GM23338 (cell line): ENCODE data around the gene GHRL. TPM values are rescaled to one million over a fixed set of nuclear protein-coding genes. Genes with fewer than 3 reads are reported as not detected.

ENCODE experiments used
- ATAC-seq: fragments of 200-7000 bp; cut with Tn5 transposase; 3 replicates; pipeline ENCODE4 v1.9.1; 2020
- DNase-seq: peaks from one replicate; pipeline ENCODE4 v3.0.0-alpha.2; 2015; ENCODE audit warnings: low spot score
- H2AFZ ChIP-seq: fragments of 200-600 bp; sonication (generic); 2 replicates; pipeline ENCODE4 v1.8.0; 2016; ENCODE audit warnings: antibody characterized with exemption, mild to moderate bottlenecking, moderate library complexity
- H3F3A ChIP-seq: fragments of 200-600 bp; sonication (generic); replicated peaks from 2 replicates; pipeline ENCODE4 v1.8.0; 2017; ENCODE audit warnings: antibody characterized with exemption, mixed run types, low read depth
- H3K27ac ChIP-seq: fragments of 200-600 bp; sonication (generic); 2 replicates; pipeline ENCODE4 v1.6.1; 2016; ENCODE audit warnings: low read depth
- H3K27me3 ChIP-seq: fragments of 200-600 bp; sonication (generic); 2 replicates; pipeline ENCODE4 v1.8.0; 2016; ENCODE audit warnings: mild to moderate bottlenecking, mixed run types, moderate library complexity; ENCODE audit not compliant: insufficient read depth
- H3K36me3 ChIP-seq: fragments of 200-600 bp; sonication (generic); 2 replicates; pipeline ENCODE4 v1.8.0; 2016; ENCODE audit warnings: mild to moderate bottlenecking; ENCODE audit not compliant: insufficient read depth
- H3K4me1 ChIP-seq: fragments of 200-600 bp; sonication (generic); 2 replicates; pipeline ENCODE4 v1.8.0; 2016; ENCODE audit warnings: mild to moderate bottlenecking, moderate library complexity; ENCODE audit not compliant: insufficient read depth
- H3K4me2 ChIP-seq: fragments of 200-600 bp; sonication (generic); 2 replicates; pipeline ENCODE4 v1.7.1; 2017; ENCODE audit warnings: mixed run types
- H3K4me3 ChIP-seq: fragments of 200-600 bp; sonication (generic); 2 replicates; pipeline ENCODE4 v1.6.1; 2016; ENCODE audit warnings: mixed run types
- H3K79me2 ChIP-seq: fragments of 200-600 bp; sonication (generic); replicated peaks from 2 replicates; pipeline ENCODE4 v1.8.0; 2017; ENCODE audit warnings: mild to moderate bottlenecking; ENCODE audit not compliant: insufficient read depth
- H3K9me2 ChIP-seq: fragments of 200-600 bp; sonication (generic); 2 replicates; pipeline ENCODE4 v1.8.0; 2017; ENCODE audit not compliant: insufficient read depth
- H4K20me1 ChIP-seq: fragments of 200-600 bp; sonication (generic); replicated peaks from 2 replicates; pipeline ENCODE4 v1.8.0; 2017; ENCODE audit warnings: mild to moderate bottlenecking; ENCODE audit not compliant: insufficient read depth
- H3K27ac Mint-ChIP-seq: 2 replicates; pipeline ENCODE4 v1.8.0; 2020; ENCODE audit warnings: inconsistent platforms, mild to moderate bottlenecking, moderate library complexity, mixed read lengths
- H3K27me3 Mint-ChIP-seq: 3 replicates; pipeline ENCODE4 v1.8.0; 2022; ENCODE audit warnings: low read depth, mild to moderate bottlenecking, moderate library complexity, mixed read lengths, inconsistent platforms; ENCODE audit not compliant: insufficient read depth, poor library complexity
- H3K36me3 Mint-ChIP-seq: 3 replicates; pipeline ENCODE4 v1.8.0; 2021; ENCODE audit warnings: low read depth, mild to moderate bottlenecking, inconsistent platforms, moderate library complexity, mixed read lengths
- H3K4me1 Mint-ChIP-seq: 3 replicates; pipeline ENCODE4 v1.8.0; 2020; ENCODE audit warnings: mild to moderate bottlenecking, inconsistent platforms, mixed read lengths
- H3K4me3 Mint-ChIP-seq: 3 replicates; pipeline ENCODE4 v1.8.0; 2021; ENCODE audit warnings: moderate library complexity, mild to moderate bottlenecking, inconsistent platforms, mixed read lengths
- H3K9me3 Mint-ChIP-seq: 3 replicates; pipeline ENCODE4 v1.8.0; 2020; ENCODE audit warnings: moderate library complexity, mild to moderate bottlenecking, inconsistent platforms, mixed read lengths
- CREB1 ChIP-seq: fragments of 250-450 bp; sonication (Bioruptor Pico); IDR thresholded peaks from 2 replicates; pipeline ENCODE4 v1.5.0; 2020; ENCODE audit warnings: low read depth, mild to moderate bottlenecking, moderate library complexity
- EZH2 ChIP-seq: fragments of 200-600 bp; sonication (generic); IDR thresholded peaks from one replicate; pipeline ENCODE4 v1.8.0; 2017; ENCODE audit warnings: antibody characterized with exemption, mild to moderate bottlenecking, low read depth; ENCODE audit not compliant: unreplicated experiment
- EZH2phosphoT487 ChIP-seq: fragments of 200-600 bp; sonication (generic); IDR thresholded peaks from one replicate; pipeline ENCODE4 v1.8.1; 2018; ENCODE audit warnings: antibody characterized with exemption; ENCODE audit not compliant: unreplicated experiment
- JUNB ChIP-seq: IDR thresholded peaks from one replicate; pipeline ENCODE4 v1.6.1; 2016; ENCODE audit warnings: antibody characterized with exemption; ENCODE audit not compliant: unreplicated experiment
- NANOG ChIP-seq: IDR thresholded peaks from 2 replicates; pipeline ENCODE4 v1.6.1; 2016; ENCODE audit warnings: antibody characterized with exemption, borderline replicate concordance
- POLR2AphosphoS5 ChIP-seq: IDR thresholded peaks from 2 replicates; pipeline ENCODE4 v1.6.1; 2016; ENCODE audit warnings: antibody characterized with exemption, low read depth
- STAT1 ChIP-seq: IDR thresholded peaks from one replicate; pipeline ENCODE4 v1.6.1; 2016; ENCODE audit warnings: antibody characterized with exemption; ENCODE audit not compliant: unreplicated experiment
- ZNF114 ChIP-seq: fragments of 250-450 bp; sonication (Bioruptor Pico); IDR thresholded peaks from 2 replicates; pipeline ENCODE4 v1.5.0; 2020; ENCODE audit warnings: mild to moderate bottlenecking, moderate library complexity
- ZNF331 ChIP-seq: fragments of 250-450 bp; sonication (Bioruptor Pico); IDR thresholded peaks from 2 replicates; pipeline ENCODE4 v1.5.0; 2020; ENCODE audit warnings: low read depth, mild to moderate bottlenecking, moderate library complexity
- polyA plus RNA-seq: library from polyadenylated mRNA; unstranded; fragments of >200 nt; fragmentation: Nextera tagmentation; extraction: Ambion mirVana; gene quantifications from 2 replicates; pipeline ENCODE4 v1.2.1, GENCODE V29; 2016
- total RNA-seq: library from RNA; depleted of rRNA; stranded (reverse); fragments of >200 nt; shearing (Covaris generic); gene quantifications from 2 replicates; pipeline ENCODE4 v1.2.3, GENCODE V29; 2014
- TF ChIP-seq, protein P1 (sequence below): fragments of 250-450 bp; sonication (Bioruptor Pico); IDR thresholded peaks from 2 replicates; pipeline ENCODE4 v1.5.0; 2020; ENCODE audit warnings: mild to moderate bottlenecking, moderate library complexity
- TF ChIP-seq, protein P2 (sequence below): IDR thresholded peaks from 2 replicates; pipeline ENCODE4 v1.6.1; 2016; ENCODE audit warnings: antibody characterized with exemption
- TF ChIP-seq, protein P3 (sequence below), 2 experiments: fragments of 200-600 bp in 1 of 2; sonication (generic) in 1 of 2; conservative IDR thresholded peaks; 2 replicates each; pipeline versions ENCODE4 v1.5.1 to v1.6.1; 2016 to 2017; ENCODE audit warnings: antibody characterized with exemption in 2 of 2, low read depth in 2 of 2, mild to moderate bottlenecking in 2 of 2, moderate library complexity in 1 of 2
- TF ChIP-seq, protein P4 (sequence below): IDR thresholded peaks from one replicate; pipeline ENCODE4 v1.6.1; 2018; ENCODE audit warnings: antibody characterized with exemption; ENCODE audit not compliant: unreplicated experiment

Gene GHRL
- total and polyA plus RNA-seq, 2 experiments from 2014 or later, result 0.78 TPM; not detected in 1

DNA sequence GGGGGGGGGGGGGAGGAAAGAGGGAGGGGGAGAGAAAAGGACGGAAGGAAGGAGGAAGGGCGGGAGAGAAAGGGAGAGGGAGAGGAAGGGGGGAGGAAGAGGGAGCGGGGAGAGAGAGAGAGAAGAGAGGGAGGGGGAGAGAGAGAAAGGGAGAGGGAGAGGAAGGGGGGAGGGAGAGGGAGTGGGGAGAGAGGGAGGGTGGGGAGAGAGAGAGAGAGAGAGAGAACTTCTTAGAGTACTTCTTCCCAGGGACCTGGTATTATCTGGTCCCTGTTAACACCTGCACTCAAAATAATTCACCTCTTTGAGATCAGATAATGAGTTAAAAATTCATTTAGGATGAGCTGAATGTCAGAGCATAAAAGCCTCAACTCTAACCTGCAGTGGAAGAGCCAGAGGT lies 27.1 kb upstream of the GHRL start:
- no peaks in the 10 kb centered on the region for H3K4me1 ChIP-seq
- peak overlapping the region; percentile 100 for H3K4me3 ChIP-seq
- ATAC-seq (no peak), DNase-seq (no peak)
- no peak overlapping the region for H3K27ac ChIP-seq
- Mint-ChIP-seq H3K4me3 (peak overlapping the region; percentile 96), H3K27ac (peak overlapping the region; percentile 94; the same call in 1 of the 2 replicates), H3K9me3 (no peaks in the 10 kb centered on the region), H3K36me3 (peaks cover 36% of the 10 kb centered on the region), H3K27me3 (peaks cover 12% of the 10 kb centered on the region), H3K4me1 (peaks cover 5% of the 10 kb centered on the region)
- H3K79me2 ChIP-seq, result peaks cover 31% of the 10 kb centered on the region
- no peaks in the 10 kb centered on the region for H3K9me2 ChIP-seq
- H3K36me3 ChIP-seq, result peaks cover 14% of the 10 kb centered on the region
- H2AFZ ChIP-seq, result no peak overlapping the region
- H3K27me3 ChIP-seq, result no peaks in the 10 kb centered on the region
- TF ChIP-seq STAT1 (no peak), JUNB (no peak), NANOG (no peak), CREB1 (CRISPR knock-in tag) (no peak), EZH2phosphoT487 (no peak), ZNF114 (CRISPR knock-in tag) (no peak), ZNF331 (CRISPR knock-in tag) (no peak), EZH2 (no peak), POLR2AphosphoS5 (no peak)
- TF ChIP-seq, protein P1, sequence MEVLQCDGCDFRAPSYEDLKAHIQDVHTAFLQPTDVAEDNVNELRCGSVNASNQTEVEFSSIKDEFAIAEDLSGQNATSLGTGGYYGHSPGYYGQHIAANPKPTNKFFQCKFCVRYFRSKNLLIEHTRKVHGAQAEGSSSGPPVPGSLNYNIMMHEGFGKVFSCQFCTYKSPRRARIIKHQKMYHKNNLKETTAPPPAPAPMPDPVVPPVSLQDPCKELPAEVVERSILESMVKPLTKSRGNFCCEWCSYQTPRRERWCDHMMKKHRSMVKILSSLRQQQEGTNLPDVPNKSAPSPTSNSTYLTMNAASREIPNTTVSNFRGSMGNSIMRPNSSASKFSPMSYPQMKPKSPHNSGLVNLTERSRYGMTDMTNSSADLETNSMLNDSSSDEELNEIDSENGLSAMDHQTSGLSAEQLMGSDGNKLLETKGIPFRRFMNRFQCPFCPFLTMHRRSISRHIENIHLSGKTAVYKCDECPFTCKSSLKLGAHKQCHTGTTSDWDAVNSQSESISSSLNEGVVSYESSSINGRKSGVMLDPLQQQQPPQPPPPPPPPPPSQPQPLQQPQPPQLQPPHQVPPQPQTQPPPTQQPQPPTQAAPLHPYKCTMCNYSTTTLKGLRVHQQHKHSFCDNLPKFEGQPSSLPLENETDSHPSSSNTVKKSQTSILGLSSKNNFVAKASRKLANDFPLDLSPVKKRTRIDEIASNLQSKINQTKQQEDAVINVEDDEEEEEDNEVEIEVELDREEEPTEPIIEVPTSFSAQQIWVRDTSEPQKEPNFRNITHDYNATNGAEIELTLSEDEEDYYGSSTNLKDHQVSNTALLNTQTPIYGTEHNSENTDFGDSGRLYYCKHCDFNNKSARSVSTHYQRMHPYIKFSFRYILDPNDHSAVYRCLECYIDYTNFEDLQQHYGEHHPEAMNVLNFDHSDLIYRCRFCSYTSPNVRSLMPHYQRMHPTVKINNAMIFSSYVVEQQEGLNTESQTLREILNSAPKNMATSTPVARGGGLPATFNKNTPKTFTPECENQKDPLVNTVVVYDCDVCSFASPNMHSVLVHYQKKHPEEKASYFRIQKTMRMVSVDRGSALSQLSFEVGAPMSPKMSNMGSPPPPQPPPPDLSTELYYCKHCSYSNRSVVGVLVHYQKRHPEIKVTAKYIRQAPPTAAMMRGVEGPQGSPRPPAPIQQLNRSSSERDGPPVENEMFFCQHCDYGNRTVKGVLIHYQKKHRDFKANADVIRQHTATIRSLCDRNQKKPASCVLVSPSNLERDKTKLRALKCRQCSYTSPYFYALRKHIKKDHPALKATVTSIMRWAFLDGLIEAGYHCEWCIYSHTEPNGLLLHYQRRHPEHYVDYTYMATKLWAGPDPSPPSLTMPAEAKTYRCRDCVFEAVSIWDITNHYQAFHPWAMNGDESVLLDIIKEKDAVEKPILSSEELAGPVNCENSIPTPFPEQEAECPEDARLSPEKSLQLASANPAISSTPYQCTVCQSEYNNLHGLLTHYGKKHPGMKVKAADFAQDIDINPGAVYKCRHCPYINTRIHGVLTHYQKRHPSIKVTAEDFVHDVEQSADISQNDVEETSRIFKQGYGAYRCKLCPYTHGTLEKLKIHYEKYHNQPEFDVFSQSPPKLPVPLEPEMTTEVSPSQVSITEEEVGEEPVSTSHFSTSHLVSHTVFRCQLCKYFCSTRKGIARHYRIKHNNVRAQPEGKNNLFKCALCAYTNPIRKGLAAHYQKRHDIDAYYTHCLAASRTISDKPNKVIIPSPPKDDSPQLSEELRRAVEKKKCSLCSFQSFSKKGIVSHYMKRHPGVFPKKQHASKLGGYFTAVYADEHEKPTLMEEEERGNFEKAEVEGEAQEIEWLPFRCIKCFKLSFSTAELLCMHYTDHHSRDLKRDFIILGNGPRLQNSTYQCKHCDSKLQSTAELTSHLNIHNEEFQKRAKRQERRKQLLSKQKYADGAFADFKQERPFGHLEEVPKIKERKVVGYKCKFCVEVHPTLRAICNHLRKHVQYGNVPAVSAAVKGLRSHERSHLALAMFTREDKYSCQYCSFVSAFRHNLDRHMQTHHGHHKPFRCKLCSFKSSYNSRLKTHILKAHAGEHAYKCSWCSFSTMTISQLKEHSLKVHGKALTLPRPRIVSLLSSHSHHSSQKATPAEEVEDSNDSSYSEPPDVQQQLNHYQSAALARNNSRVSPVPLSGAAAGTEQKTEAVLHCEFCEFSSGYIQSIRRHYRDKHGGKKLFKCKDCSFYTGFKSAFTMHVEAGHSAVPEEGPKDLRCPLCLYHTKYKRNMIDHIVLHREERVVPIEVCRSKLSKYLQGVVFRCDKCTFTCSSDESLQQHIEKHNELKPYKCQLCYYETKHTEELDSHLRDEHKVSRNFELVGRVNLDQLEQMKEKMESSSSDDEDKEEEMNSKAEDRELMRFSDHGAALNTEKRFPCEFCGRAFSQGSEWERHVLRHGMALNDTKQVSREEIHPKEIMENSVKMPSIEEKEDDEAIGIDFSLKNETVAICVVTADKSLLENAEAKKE (CRISPR knock-in tag), result no peak
- TF ChIP-seq, protein P2, sequence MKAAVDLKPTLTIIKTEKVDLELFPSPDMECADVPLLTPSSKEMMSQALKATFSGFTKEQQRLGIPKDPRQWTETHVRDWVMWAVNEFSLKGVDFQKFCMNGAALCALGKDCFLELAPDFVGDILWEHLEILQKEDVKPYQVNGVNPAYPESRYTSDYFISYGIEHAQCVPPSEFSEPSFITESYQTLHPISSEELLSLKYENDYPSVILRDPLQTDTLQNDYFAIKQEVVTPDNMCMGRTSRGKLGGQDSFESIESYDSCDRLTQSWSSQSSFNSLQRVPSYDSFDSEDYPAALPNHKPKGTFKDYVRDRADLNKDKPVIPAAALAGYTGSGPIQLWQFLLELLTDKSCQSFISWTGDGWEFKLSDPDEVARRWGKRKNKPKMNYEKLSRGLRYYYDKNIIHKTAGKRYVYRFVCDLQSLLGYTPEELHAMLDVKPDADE, result no peak
- TF ChIP-seq, protein P3, sequence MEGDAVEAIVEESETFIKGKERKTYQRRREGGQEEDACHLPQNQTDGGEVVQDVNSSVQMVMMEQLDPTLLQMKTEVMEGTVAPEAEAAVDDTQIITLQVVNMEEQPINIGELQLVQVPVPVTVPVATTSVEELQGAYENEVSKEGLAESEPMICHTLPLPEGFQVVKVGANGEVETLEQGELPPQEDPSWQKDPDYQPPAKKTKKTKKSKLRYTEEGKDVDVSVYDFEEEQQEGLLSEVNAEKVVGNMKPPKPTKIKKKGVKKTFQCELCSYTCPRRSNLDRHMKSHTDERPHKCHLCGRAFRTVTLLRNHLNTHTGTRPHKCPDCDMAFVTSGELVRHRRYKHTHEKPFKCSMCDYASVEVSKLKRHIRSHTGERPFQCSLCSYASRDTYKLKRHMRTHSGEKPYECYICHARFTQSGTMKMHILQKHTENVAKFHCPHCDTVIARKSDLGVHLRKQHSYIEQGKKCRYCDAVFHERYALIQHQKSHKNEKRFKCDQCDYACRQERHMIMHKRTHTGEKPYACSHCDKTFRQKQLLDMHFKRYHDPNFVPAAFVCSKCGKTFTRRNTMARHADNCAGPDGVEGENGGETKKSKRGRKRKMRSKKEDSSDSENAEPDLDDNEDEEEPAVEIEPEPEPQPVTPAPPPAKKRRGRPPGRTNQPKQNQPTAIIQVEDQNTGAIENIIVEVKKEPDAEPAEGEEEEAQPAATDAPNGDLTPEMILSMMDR (conservative IDR thresholded peaks at IDR 0.05; ENCODE audit: low read depth in 2 of 2), result no peak
- TF ChIP-seq, protein P4, sequence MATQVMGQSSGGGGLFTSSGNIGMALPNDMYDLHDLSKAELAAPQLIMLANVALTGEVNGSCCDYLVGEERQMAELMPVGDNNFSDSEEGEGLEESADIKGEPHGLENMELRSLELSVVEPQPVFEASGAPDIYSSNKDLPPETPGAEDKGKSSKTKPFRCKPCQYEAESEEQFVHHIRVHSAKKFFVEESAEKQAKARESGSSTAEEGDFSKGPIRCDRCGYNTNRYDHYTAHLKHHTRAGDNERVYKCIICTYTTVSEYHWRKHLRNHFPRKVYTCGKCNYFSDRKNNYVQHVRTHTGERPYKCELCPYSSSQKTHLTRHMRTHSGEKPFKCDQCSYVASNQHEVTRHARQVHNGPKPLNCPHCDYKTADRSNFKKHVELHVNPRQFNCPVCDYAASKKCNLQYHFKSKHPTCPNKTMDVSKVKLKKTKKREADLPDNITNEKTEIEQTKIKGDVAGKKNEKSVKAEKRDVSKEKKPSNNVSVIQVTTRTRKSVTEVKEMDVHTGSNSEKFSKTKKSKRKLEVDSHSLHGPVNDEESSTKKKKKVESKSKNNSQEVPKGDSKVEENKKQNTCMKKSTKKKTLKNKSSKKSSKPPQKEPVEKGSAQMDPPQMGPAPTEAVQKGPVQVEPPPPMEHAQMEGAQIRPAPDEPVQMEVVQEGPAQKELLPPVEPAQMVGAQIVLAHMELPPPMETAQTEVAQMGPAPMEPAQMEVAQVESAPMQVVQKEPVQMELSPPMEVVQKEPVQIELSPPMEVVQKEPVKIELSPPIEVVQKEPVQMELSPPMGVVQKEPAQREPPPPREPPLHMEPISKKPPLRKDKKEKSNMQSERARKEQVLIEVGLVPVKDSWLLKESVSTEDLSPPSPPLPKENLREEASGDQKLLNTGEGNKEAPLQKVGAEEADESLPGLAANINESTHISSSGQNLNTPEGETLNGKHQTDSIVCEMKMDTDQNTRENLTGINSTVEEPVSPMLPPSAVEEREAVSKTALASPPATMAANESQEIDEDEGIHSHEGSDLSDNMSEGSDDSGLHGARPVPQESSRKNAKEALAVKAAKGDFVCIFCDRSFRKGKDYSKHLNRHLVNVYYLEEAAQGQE, result no peak
- no peaks in the 10 kb centered on the region for H3F3A ChIP-seq
- H4K20me1 ChIP-seq, result peaks cover 20% of the 10 kb centered on the region
- H3K4me2 ChIP-seq, result peak overlapping the region; percentile 99
